Nephron (organoid): ENCODE data around the gene MYLK.
A peak's percentile ranks its signal among the peaks of the same experiment; 100 is the strongest.

ENCODE experiments used
- H3K27ac Mint-ChIP-seq, 3 experiments: 2 replicates each; pipeline ENCODE4 v1.8.0; 2020; ENCODE audit warnings: mixed read lengths in 3 of 3, mild to moderate bottlenecking in 2 of 3, moderate library complexity in 1 of 3
- H3K27me3 Mint-ChIP-seq: 2 replicates; pipeline ENCODE4 v1.8.0; 2021; ENCODE audit warnings: low read depth, mild to moderate bottlenecking, moderate library complexity, mixed read lengths
- H3K36me3 Mint-ChIP-seq: 2 replicates; pipeline ENCODE4 v1.8.0; 2020; ENCODE audit warnings: low read depth, mixed read lengths
- H3K4me1 Mint-ChIP-seq: 2 replicates; pipeline ENCODE4 v1.8.0; 2020; ENCODE audit warnings: mixed read lengths
- H3K4me3 Mint-ChIP-seq, 3 experiments: 2 replicates each; pipeline ENCODE4 v1.8.0; 2020; ENCODE audit warnings: mild to moderate bottlenecking in 3 of 3, mixed read lengths in 3 of 3, moderate library complexity in 2 of 3
- H3K9me3 Mint-ChIP-seq: 2 replicates; pipeline ENCODE4 v1.8.0; 2020; ENCODE audit warnings: mixed read lengths
- TF ChIP-seq, protein P1 (sequence below), 3 experiments: fragments of 200-600 bp; sonication (generic); IDR thresholded peaks; one replicate each; pipeline ENCODE4 v1.5.0; 2021; ENCODE audit warnings: antibody characterized with exemption in 3 of 3; ENCODE audit not compliant: unreplicated experiment in 3 of 3

The MYLK gene

DNA sequence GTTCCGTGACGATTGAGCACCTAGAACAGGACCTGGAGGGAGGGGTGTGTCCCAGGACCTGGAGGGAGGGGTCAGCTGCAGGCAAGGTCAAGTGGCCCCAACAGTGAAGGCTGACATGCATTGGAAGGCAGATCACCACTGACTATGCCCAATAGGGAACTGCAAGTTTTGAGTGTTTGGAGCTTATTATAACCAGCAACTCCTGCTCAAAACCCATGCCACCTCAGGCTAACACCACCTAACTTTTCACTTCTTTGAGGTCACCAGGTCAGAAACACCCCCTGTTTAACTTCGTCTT lies 93.1 kb downstream of the MYLK start:
- Mint-ChIP-seq H3K4me3 (no peak overlapping the region), H3K4me1 (peaks cover 46% of the 10 kb centered on the region), H3K27ac (peak overlapping the region in 2 of 3 experiments; percentile 75 to 90), H3K27me3 (peaks cover 10% of the 10 kb centered on the region), H3K9me3 (no peaks in the 10 kb centered on the region), H3K36me3 (no peaks in the 10 kb centered on the region)
- TF ChIP-seq, protein P1, sequence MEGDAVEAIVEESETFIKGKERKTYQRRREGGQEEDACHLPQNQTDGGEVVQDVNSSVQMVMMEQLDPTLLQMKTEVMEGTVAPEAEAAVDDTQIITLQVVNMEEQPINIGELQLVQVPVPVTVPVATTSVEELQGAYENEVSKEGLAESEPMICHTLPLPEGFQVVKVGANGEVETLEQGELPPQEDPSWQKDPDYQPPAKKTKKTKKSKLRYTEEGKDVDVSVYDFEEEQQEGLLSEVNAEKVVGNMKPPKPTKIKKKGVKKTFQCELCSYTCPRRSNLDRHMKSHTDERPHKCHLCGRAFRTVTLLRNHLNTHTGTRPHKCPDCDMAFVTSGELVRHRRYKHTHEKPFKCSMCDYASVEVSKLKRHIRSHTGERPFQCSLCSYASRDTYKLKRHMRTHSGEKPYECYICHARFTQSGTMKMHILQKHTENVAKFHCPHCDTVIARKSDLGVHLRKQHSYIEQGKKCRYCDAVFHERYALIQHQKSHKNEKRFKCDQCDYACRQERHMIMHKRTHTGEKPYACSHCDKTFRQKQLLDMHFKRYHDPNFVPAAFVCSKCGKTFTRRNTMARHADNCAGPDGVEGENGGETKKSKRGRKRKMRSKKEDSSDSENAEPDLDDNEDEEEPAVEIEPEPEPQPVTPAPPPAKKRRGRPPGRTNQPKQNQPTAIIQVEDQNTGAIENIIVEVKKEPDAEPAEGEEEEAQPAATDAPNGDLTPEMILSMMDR (IDR thresholded peaks at IDR 0.05; ENCODE audit: unreplicated experiment in 3 of 3), result no peak

DNA sequence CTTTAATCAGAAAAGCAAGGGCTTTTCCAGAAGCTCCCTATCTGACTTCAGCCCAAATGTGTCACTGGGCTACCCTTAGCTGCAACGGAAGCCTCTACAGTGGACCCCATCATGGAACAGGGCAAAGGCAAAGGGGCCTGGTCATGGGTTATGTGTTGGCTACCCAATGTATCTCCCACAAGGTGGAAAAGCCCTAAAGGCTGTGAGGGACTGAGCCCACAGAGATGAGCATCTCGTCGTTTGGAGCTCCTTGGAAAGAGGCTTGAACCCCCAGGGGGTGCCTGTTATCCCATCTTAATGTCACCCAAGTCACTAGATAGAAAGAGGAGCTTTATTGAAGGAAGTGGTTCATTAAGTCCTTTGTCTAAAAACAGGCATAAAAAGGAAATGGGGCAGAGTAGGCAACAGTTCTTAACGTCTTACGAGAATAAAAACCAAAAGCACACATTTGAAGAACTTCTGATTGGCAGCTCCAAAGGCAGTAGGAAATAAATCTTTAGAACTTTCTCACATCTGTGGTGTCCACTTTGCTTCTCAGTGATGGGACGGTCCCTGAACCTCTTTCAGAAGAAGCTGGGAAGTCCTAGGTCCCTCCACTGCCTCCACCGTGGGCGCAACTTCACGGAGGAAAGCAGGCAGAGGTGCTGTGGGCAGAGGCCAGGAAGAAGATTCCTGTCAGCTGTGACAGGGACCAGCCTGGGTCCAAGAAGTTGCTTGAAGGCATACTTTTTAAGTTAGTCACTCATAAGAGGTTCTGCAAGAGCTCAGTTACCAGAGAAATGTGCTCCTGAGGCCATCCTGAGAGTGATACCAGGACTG lies 93.7 kb downstream of the MYLK start:
- H3K27ac Mint-ChIP-seq, result peak overlapping the region in 2 of 3 experiments; percentile 28 to 75
- H3K27me3 Mint-ChIP-seq, result peaks cover 10% of the 10 kb centered on the region
- H3K4me1 Mint-ChIP-seq, result peaks cover 46% of the 10 kb centered on the region
- H3K36me3 Mint-ChIP-seq, result no peaks in the 10 kb centered on the region
- H3K9me3 Mint-ChIP-seq, result no peaks in the 10 kb centered on the region
- TF ChIP-seq, protein P1 (IDR thresholded peaks at IDR 0.05; ENCODE audit: unreplicated experiment in 3 of 3), result no peak
- no peak overlapping the region for H3K4me3 Mint-ChIP-seq

DNA sequence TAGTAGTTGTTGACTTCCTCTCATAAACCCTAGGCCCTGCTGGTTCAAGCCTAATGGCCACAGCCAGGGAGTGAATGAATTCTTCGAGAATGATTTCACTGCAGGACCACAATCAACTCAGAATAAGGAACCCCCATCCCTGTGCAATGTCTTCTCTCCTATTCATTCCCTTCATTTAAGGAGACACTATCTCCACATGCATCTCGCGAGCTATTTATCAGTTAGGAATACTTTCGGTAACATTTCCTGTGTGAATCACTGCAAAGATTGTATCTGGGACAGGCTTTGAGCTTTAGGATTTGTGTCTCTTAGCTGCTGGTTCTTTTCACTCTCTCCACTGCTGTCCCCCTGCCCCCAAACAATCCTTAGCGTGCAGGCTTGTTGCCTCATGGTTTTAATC lies 94.4 kb downstream of the MYLK start:
- H3K27ac Mint-ChIP-seq, result peak overlapping the region in 1 of 3 experiments; percentile 75
- TF ChIP-seq, protein P1 (IDR thresholded peaks at IDR 0.05; ENCODE audit: unreplicated experiment in 3 of 3), result no peak
- peaks cover 46% of the 10 kb centered on the region for H3K4me1 Mint-ChIP-seq
- H3K36me3 Mint-ChIP-seq, result no peaks in the 10 kb centered on the region
- H3K9me3 Mint-ChIP-seq, result no peaks in the 10 kb centered on the region
- peaks cover 10% of the 10 kb centered on the region for H3K27me3 Mint-ChIP-seq
- H3K4me3 Mint-ChIP-seq, result no peak overlapping the region

DNA sequence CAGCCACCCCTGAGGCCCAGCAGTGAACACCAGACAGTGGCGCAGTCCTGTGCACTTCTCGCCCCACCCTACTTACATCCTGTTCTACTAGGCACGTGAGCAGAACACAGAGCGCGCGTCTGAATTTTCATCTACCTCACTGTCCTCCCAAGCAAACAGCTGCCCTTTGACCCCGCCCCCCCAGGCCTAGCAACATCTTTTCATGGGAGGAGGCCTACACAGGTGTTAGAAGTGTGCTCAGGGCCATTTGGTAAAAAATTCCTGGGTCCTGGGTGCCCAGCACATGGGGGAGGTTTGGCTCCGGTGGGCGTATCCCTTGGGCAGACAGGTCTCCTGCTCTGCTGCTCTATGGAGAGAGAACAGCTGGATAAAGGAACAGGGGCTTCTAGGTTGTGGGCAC lies 95.0 kb downstream of the MYLK start:
- no peak overlapping the region for H3K4me3 Mint-ChIP-seq
- TF ChIP-seq, protein P1 (IDR thresholded peaks at IDR 0.05; ENCODE audit: unreplicated experiment in 3 of 3), result no peak
- peaks cover 51% of the 10 kb centered on the region for H3K4me1 Mint-ChIP-seq
- H3K36me3 Mint-ChIP-seq, result no peaks in the 10 kb centered on the region
- H3K27me3 Mint-ChIP-seq, result peaks cover 10% of the 10 kb centered on the region
- H3K9me3 Mint-ChIP-seq, result no peaks in the 10 kb centered on the region
- H3K27ac Mint-ChIP-seq, result peak overlapping the region in 1 of 3 experiments; percentile 75

DNA sequence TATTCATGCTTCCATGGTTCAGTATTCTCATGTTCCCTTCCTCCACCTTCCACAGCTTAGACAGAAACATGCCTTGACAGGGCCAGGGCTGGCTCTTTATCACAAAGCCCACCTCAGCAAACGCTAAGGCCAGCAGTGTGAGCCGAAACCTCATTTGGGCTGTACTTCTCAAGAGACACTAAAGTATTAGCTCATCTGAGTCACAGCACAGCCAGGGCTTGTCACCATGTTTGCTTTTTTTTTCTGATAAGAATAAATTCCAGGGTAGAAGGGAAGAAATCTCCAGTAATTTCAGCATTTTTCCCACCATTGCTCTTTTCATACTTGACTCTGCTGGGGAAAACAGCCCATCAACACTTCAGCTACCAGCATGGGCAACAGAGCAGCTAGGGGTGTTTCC lies 95.4 kb downstream of the MYLK start:
- Mint-ChIP-seq H3K9me3 (no peaks in the 10 kb centered on the region), H3K27me3 (peaks cover 10% of the 10 kb centered on the region), H3K4me1 (peaks cover 54% of the 10 kb centered on the region), H3K36me3 (no peaks in the 10 kb centered on the region), H3K4me3 (no peak overlapping the region), H3K27ac (peak overlapping the region in 1 of 3 experiments; percentile 75)
- TF ChIP-seq, protein P1 (IDR thresholded peaks at IDR 0.05; ENCODE audit: unreplicated experiment in 3 of 3), result no peak

DNA sequence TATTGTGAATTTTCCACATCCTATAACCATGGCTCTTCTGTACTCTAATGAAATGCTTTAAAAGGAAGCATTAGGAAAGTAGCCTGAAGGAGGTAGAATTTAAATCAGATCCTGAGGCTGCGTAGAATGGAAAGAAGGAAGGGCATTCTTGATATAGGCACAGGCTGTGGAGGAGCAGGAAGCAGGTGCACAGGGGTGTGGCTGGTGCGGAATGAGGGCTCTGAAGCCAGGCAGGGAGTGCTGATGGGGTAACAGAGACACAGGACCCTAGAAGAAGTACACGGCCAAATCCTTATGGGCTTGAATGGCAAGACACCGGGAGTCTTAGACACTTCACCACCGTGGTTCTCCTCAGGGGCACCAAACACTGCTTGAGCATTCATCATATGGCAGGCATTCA lies 97.0 kb downstream of the MYLK start:
- H3K4me3 Mint-ChIP-seq, result no peak overlapping the region
- no peaks in the 10 kb centered on the region for H3K36me3 Mint-ChIP-seq
- H3K27me3 Mint-ChIP-seq, result no peaks in the 10 kb centered on the region
- no peaks in the 10 kb centered on the region for H3K9me3 Mint-ChIP-seq
- no peak overlapping the region for H3K27ac Mint-ChIP-seq
- peaks cover 54% of the 10 kb centered on the region for H3K4me1 Mint-ChIP-seq
- TF ChIP-seq, protein P1 (IDR thresholded peaks at IDR 0.05; ENCODE audit: unreplicated experiment in 3 of 3), result no peak
